RKO (cell line): ENCODE results near the gene FABP7.
"Not testable (repeated sequence)": the region's sequence is repeated elsewhere in the genome, so short reads cannot be mapped to it uniquely, and the experiment has no call there.

Source experiments
- DNase-seq: peaks from one replicate; pipeline ENCODE4 v3.0.0-alpha.2; 2016; ENCODE audit warnings: low spot score

Gene FABP7

GRCh38 chr6:122779667-122780066, at the start of gene FABP7:
TSS of gene FABP7 (plus strand) at chr6:122779716. CDS start at chr6:122779795, 79 bp downstream.
- DNase-seq: no peak

GRCh38 chr6:122730334-122730733, 49.2 kb upstream of the FABP7 start:
- no peak for DNase-seq

DNA sequence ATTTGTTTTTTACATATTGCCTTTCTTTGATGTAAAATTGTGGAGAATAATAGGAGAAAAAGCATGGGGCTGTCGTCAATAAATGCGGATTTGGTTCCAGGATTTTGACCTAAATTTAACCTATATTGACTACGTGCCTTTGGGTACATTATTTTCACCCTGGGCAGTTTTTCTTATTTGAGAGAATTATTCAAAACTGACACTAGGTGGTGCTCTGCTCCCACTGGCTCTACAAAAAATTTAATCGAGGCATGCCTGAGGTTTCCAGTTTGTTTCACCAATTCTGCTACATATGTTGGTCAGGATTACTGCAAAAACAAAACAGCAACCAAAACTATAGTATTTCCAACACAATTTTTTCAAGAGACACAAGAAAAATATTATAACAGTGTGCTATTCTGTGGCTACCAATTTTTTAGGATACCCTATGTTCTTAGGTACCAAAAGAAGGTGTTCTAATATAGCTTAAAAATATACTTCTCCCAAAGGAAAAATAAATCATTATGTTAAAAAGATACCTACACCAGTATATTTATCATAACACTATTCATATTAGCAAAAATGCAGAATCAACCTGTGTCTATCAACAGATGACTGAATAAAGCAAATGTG, 48.6 kb upstream of the FABP7 start:
- DNase-seq: peak; percentile 59

- no peak for DNase-seq
These were observed 46.3 kb upstream of the FABP7 start for GRCh38 chr6:122733259-122733658.

GRCh38 chr6:122734529-122735395, 44.8 kb upstream of the FABP7 start:
- no peak for DNase-seq

GRCh38 chr6:122735582-122735981, 43.9 kb upstream of the FABP7 start:
- peak; percentile 9 for DNase-seq

DNA sequence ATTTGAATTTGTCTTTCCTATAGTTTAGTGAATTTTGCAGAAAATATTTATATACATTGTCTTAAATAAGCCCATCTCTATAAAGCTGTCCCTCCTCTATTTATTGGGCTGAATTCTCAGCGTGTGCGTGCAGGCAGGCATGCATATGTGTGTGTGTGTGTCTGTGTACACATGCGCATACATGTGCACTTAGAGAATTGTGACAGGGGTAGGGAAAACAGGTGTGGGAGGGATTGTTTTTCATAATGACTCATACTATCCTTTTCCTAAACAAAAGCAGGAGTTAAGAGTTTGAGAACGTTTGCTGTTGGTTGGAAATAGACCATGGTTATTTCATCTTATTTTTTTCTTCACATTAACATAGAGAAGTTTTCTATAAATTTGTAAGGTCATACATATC, 43.4 kb upstream of the FABP7 start:
- DNase-seq: no peak

DNA sequence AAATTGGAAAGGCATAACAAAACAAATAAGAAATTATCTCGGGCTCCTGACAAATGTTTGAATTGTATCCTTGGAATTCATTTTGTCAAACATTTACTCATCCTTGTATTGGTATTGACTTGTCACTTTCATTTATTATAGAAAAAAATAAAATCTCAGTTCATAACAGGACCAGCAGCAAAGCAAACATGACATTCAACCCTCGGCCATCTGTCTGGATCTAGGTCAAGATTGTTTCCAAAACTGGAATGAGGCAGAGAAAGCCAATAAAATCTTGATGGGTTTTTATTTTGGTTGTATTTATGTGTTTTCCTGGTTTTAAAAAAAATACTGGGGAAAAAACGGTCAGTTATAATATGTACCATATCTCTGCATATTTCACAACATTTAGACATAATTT, 42.9 kb upstream of the FABP7 start:
- no peak for DNase-seq

DNA sequence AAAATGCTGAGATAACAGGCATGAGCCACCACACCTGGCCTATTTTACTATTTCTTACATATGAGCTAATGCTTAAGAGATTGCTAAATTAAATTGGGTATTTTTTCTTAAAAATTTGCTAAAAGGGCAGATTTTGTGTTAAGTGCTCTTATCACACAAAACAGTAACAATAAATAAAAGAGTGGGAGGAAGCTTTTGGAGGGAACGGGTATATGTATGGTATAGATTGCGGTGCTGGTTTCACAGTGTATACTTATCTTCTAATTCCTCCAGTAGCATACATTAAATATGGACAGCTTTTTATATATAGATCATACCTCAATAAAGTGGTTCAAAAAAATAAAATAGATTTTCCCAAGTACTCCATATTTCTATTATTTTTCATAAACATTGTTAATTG, 39.4 kb upstream of the FABP7 start:
- no peak for DNase-seq

GRCh38 chr6:122740936-122741335, 38.6 kb upstream of the FABP7 start:
- DNase-seq: no peak

GRCh38 chr6:122744247-122744646, 35.3 kb upstream of the FABP7 start:
- DNase-seq: not testable (repeated sequence)

DNA sequence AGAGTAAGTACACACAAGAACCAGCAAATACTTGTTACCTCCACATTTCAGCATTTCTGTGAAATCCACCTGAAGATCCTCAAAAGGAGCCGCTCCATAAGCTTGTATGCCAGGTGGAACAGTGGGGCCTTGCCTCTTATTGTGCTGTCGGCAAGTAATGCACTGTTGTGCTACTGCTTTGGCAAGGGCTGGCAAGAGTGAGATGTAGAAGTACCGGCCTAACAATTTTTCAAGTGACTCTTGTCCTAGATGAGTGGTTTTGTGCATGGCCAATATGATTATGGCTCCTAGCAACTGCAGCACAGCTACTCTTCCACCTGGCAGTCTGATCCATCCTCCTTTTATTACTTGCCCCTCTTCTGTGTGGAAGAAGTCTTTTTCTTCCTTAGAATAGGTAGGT, 34.7 kb upstream of the FABP7 start:
- not testable (repeated sequence) for DNase-seq

GRCh38 chr6:122746688-122747087, 32.8 kb upstream of the FABP7 start:
- DNase-seq: no peak

- no peak for DNase-seq
These were observed 31.9 kb upstream of the FABP7 start for GRCh38 chr6:122747573-122747972.

GRCh38 chr6:122748945-122749344, 30.6 kb upstream of the FABP7 start:
- DNase-seq: not testable (repeated sequence)

GRCh38 chr6:122749451-122750050, 30.0 kb upstream of the FABP7 start:
- DNase-seq: no peak

GRCh38 chr6:122751326-122751725, 28.2 kb upstream of the FABP7 start:
- no peak for DNase-seq

GRCh38 chr6:122752459-122752858, 27.1 kb upstream of the FABP7 start:
- no peak for DNase-seq

DNA sequence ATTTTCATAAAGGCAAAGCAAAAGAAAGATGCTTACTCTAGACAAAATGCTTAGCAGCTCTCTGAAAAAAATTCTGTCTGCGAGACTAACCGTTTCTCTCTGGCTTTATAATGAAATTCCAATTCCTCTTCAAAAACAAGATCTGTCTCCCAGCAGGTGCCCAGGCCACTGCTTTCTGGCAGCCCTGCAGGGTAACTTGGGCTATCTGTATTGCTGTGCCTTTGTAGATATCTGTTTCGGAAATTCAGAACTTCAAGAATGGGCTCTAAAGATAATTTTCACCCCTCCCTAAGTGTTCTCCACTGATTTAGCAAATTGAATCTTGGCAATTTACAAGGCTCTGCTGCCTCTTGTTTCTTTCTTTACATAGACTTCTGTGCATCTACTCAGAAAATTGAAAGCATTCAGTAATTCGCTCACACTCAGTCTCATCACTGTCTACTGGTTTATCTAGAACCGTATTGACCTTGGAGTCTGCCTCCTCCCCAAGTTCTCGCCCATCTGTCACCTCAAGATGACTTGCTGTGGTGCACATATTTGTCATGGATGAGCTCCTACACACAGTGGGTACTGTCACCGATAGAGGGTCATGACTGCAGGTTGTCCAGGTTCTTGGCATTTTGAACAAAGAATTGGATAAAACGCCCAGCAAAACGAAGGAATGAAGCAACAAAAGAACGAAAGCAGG, 26.4 kb upstream of the FABP7 start:
- DNase-seq: no peak

DNA sequence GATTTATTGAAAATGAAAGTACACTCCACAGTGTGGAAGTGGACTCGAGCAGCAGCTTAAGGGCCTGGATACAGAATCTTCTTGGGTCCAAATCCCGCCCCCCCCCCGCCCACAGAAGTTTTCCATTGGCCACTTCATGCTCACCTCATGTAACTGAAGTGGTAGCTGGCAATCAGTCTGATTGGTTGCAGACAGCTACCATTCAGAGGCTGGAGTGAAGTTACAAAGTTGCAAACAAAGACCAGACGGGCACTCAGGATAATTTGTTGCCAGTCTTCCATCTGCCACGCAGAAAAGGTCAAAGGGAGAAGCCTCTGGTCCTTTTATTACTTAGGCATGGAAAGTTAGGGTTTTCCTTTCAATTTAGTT, 25.8 kb upstream of the FABP7 start:
- no peak for DNase-seq

DNA sequence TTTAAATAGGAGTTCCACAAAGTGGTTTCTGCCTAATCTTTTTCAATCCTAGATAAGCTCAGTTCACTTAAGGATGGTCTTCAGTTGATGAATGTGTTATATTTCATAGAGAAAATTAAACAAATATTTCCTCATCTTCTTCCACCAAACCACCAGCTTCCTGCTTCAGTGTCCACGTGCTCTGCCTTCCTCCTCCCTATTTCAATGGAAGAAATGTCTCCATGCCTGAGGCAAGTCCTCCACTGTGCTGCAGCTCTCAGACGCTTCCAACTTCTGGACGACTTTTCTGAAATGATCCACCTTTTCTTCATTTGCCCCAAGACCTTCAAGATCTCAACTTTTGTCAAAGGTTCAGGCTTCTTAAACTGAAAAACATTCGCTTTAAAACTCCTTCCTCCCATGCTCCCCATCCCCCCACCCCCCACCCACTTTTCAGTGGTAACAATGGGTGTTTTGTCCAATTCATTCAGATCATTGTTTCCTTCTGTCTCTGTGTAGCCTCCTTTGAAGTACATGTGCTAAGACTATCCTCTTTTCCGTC, 25.3 kb upstream of the FABP7 start:
- DNase-seq: no peak

- DNase-seq: no peak
These were observed 23.6 kb upstream of the FABP7 start for GRCh38 chr6:122755901-122756300.
